Activated CD8-positive, alpha-beta T cell treated with anti-CD3 and anti-CD28 coated beads for 36 hours (primary cell): ENCODE results near the gene PLA2G2E. TPM values are rescaled to one million over a fixed set of nuclear protein-coding genes. Genes with fewer than 3 reads are reported as not detected.

ENCODE experiments used
- ATAC-seq: fragments of 200-7000 bp; cut with Tn5 transposase; one replicate; pipeline ENCODE4 v1.10.0; 2021; ENCODE audit warnings: mild to moderate bottlenecking, moderate library complexity
- CTCF ChIA-PET: fragments of 350-600 bp; sonication (Branson Sonifier 250); formaldehyde crosslinking; loops from one replicate; lab custom pipeline; 2021; ENCODE audit warnings: antibody characterized with exemption; lab: Charles Lee
- POLR2A ChIA-PET: fragments of 350-600 bp; sonication (Branson Sonifier 250); formaldehyde crosslinking; loops from one replicate; lab custom pipeline; 2021; ENCODE audit warnings: antibody characterized with exemption; lab: Charles Lee
- DNase-seq: peaks from one replicate; pipeline ENCODE4 v3.0.0-alpha.2; 2020
- H3K27ac Mint-ChIP-seq: one replicate; pipeline ENCODE4 v1.8.0; 2021; ENCODE audit warnings: mild to moderate bottlenecking, mixed read lengths
- H3K27me3 Mint-ChIP-seq: one replicate; pipeline ENCODE4 v1.8.0; 2021; ENCODE audit warnings: mixed read lengths
- H3K36me3 Mint-ChIP-seq: one replicate; pipeline ENCODE4 v1.8.0; 2021; ENCODE audit warnings: low read depth, mixed read lengths
- H3K4me1 Mint-ChIP-seq: one replicate; pipeline ENCODE4 v1.8.0; 2021; ENCODE audit warnings: low read depth, mixed read lengths
- H3K4me3 Mint-ChIP-seq: one replicate; pipeline ENCODE4 v1.8.0; 2021; ENCODE audit warnings: mild to moderate bottlenecking, moderate library complexity, mixed read lengths
- H3K9me3 Mint-ChIP-seq: one replicate; pipeline ENCODE4 v1.8.0; 2021; ENCODE audit warnings: mixed read lengths
- intact Hi-C: fragments of 100-400 bp; cut with micrococcal nuclease; formaldehyde crosslinking; loops from one replicate; pipeline ENCODE4 v1.10.0; 2022
- total RNA-seq, 2 experiments: library from RNA; stranded (reverse); gene quantifications; one replicate each; pipeline ENCODE4 v1.2.3, GENCODE V29; 2021
- TF ChIP-seq, protein P1 (sequence below): fragments of 200-600 bp; IDR thresholded peaks from one replicate; pipeline ENCODE4 v1.8.0; 2022; ENCODE audit warnings: antibody characterized with exemption, mild to moderate bottlenecking

PLA2G2E gene
- total RNA-seq, 2 experiments from 2014 or later: not detected

DNA sequence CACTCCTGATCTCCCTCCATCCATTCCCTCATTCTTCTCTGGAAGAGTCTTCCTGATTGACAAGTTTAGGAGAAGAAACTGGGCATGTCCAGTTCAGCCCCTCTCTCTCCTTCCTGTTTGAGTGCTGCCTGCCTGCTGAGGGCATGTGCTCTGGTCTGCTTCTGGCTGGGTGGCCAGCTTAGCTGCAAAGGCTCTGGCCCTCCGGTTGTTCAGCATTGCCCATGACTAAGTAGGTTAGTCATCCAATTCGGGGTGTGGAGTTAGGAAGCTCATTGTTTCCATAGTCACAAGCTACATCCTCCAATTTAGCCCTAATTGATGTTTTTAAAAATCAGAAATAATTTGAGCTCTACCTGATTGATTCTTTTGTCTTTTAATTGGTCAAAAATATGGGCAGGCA, 25.6 kb upstream of the PLA2G2E start:
- DNase-seq (no peak), ATAC-seq (no peak)
- Mint-ChIP-seq H3K36me3 (no peaks in the 10 kb centered on the region), H3K9me3 (no peaks in the 10 kb centered on the region), H3K27me3 (peaks cover 24% of the 10 kb centered on the region), H3K4me3 (no peak overlapping the region), H3K27ac (no peak overlapping the region), H3K4me1 (no peaks in the 10 kb centered on the region)
- CTCF ChIA-PET: no interaction called here
- intact Hi-C loops: no loop called here
- POLR2A ChIA-PET: no interaction called here
- TF ChIP-seq, protein P1, sequence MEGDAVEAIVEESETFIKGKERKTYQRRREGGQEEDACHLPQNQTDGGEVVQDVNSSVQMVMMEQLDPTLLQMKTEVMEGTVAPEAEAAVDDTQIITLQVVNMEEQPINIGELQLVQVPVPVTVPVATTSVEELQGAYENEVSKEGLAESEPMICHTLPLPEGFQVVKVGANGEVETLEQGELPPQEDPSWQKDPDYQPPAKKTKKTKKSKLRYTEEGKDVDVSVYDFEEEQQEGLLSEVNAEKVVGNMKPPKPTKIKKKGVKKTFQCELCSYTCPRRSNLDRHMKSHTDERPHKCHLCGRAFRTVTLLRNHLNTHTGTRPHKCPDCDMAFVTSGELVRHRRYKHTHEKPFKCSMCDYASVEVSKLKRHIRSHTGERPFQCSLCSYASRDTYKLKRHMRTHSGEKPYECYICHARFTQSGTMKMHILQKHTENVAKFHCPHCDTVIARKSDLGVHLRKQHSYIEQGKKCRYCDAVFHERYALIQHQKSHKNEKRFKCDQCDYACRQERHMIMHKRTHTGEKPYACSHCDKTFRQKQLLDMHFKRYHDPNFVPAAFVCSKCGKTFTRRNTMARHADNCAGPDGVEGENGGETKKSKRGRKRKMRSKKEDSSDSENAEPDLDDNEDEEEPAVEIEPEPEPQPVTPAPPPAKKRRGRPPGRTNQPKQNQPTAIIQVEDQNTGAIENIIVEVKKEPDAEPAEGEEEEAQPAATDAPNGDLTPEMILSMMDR: no peak

DNA sequence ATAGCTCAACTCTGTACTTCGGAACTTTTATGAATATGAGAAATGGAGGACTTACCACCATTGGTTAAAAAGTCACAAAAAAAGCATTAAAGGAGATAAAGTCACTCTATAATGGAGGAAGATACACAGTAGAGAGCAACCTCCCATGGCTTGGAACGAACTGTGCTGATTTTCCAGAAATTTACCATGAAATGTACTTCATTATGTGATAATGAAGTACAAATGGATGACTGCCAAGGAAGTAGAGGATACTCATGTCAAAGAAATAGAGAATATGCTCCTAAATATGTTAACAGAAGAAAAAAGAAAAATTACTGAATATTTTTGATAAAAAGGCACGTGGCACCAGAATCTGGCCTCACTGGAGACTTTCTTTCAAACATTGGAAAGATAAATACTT, 23.6 kb upstream of the PLA2G2E start:
- no peaks in the 10 kb centered on the region for H3K9me3 Mint-ChIP-seq
- no peaks in the 10 kb centered on the region for H3K36me3 Mint-ChIP-seq
- peaks cover 20% of the 10 kb centered on the region for H3K27me3 Mint-ChIP-seq
- DNase-seq (no peak), ATAC-seq (no peak)
- TF ChIP-seq, protein P1: no peak
- no peak overlapping the region for H3K4me3 Mint-ChIP-seq
- POLR2A ChIA-PET: no interaction called here
- intact Hi-C loops: no loop called here
- H3K27ac Mint-ChIP-seq: no peak overlapping the region
- CTCF ChIA-PET: no interaction called here
- no peaks in the 10 kb centered on the region for H3K4me1 Mint-ChIP-seq

DNA sequence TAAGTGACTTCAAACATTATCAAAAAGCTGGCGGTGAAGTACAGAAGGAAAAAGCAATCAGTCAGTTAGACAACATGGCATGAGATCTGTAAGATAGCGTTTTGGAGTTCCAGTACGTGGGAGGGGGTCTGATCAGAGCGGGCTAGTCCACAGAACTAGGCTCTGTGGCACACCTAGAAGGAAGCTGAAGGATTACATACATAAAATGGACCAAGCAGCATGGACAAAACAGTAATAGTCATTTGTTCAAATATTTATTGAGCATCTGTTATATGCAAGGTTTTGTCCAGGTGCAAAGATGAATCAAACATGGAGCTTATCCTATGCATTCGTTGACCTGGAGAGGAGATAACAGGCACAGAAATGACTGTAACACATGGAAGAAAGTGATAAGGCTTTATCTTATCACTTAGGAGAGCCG, 22.9 kb upstream of the PLA2G2E start:
- H3K4me1 Mint-ChIP-seq: no peaks in the 10 kb centered on the region
- H3K27me3 Mint-ChIP-seq: peaks cover 19% of the 10 kb centered on the region
- TF ChIP-seq, protein P1: no peak
- H3K4me3 Mint-ChIP-seq: no peak overlapping the region
- intact Hi-C loops: no loop called here
- no peaks in the 10 kb centered on the region for H3K9me3 Mint-ChIP-seq
- no peak overlapping the region for H3K27ac Mint-ChIP-seq
- no peak for DNase-seq
- no peak for ATAC-seq
- POLR2A ChIA-PET: no interaction called here
- H3K36me3 Mint-ChIP-seq: no peaks in the 10 kb centered on the region
- CTCF ChIA-PET: no interaction called here

DNA sequence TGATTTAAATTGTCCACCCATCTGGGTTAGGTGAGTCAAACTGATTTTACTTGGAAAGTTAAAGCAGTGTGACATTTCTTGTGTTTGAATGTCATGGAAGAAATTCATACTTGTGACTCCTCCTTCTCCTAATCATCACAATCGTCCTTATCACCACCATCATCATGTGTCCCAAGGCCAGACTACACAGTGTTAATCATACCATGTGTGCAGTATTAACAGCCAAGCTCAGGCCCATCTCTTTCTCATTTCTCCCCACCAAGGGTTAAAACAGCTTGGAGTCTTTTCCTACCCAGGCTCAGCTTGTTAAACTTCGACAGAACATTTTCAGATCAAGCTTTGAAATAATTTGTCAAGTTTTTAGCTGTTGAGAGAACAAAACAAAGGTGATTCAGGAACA, 22.5 kb upstream of the PLA2G2E start:
- Mint-ChIP-seq H3K4me3 (no peak overlapping the region), H3K9me3 (no peaks in the 10 kb centered on the region), H3K27ac (no peak overlapping the region), H3K36me3 (no peaks in the 10 kb centered on the region), H3K27me3 (peaks cover 19% of the 10 kb centered on the region), H3K4me1 (no peaks in the 10 kb centered on the region)
- CTCF ChIA-PET: no interaction called here
- TF ChIP-seq, protein P1: no peak
- POLR2A ChIA-PET: no interaction called here
- ATAC-seq: no peak
- intact Hi-C loops: no loop called here
- no peak for DNase-seq

DNA sequence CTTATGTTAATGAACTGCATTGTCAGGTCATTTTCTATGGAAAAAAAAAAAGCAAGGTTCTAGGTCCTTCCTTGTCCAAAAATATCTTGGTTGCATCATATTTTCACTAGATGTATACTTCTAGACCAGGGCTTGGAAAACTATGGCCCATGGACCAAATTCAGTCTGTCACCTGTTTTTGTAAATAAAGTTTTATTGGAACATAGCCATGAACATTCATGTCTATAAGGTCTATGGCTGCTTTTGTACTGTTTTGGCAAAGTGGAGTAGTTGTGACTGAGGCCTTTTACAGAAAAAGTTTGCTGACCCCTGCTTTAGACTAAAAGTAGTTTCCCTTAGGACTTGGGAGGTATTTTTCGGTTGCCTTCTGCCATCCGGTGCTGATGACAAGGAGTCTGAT, 19.2 kb upstream of the PLA2G2E start:
- DNase-seq: no peak
- Mint-ChIP-seq H3K4me3 (no peak overlapping the region), H3K27me3 (peaks cover 13% of the 10 kb centered on the region), H3K9me3 (no peaks in the 10 kb centered on the region), H3K4me1 (no peaks in the 10 kb centered on the region), H3K36me3 (no peaks in the 10 kb centered on the region), H3K27ac (no peak overlapping the region)
- ATAC-seq: no peak
- ChIA-PET POLR2A (no interaction called here), CTCF (no interaction called here)
- intact Hi-C loops: no loop called here
- TF ChIP-seq, protein P1: no peak
